IMR-90 (cell line): ENCODE measurements around the gene NUCB2. TPM values are rescaled to one million over a fixed set of nuclear protein-coding genes. Genes with fewer than 3 reads are reported as not detected.

Experiments used
- ATAC-seq: fragments of 200-7000 bp; cut with Tn5 transposase; 2 replicates; pipeline ENCODE4 v1.9.1; 2020; ENCODE audit warnings: low read depth, mild to moderate bottlenecking, moderate library complexity
- BruUV-seq: library from RNA; stranded (reverse); fragments of 400-500 nt; replicated peaks from 2 replicates; lab custom pipeline; 2021; lab: Mats Ljungman, UMichigan
- CTCF ChIA-PET: fragments of 300-600 bp; formaldehyde crosslinking; extraction: SDS; loops from one replicate; lab custom pipeline; 2021; ENCODE audit warnings: antibody characterized with exemption; lab: Yijun Ruan, JAX
- POLR2A ChIA-PET: fragments of 300-600 bp; sonication (Branson Sonifier 250); formaldehyde crosslinking; loops from one replicate; lab custom pipeline; 2022; ENCODE audit warnings: antibody characterized with exemption; ENCODE audit not compliant: unreplicated experiment; lab: Charles Lee
- DNase-seq: peaks from one replicate; pipeline ENCODE4 v3.0.0; 2013
- H2AFZ ChIP-seq: replicated peaks from 2 replicates; pipeline ENCODE3; 2013; ENCODE audit warnings: low read length, mild to moderate bottlenecking; ENCODE audit not compliant: poor library complexity
- H2AK5ac ChIP-seq: 2 replicates; pipeline ENCODE4 v1.6.1; 2013; ENCODE audit warnings: low read depth, low read length, inconsistent platforms
- H2AK9ac ChIP-seq: replicated peaks from 2 replicates; pipeline ENCODE3; 2013; ENCODE audit warnings: mild to moderate bottlenecking, low read depth, low read length, moderate library complexity; ENCODE audit not compliant: poor library complexity
- H2BK120ac ChIP-seq: 2 replicates; pipeline ENCODE4 v1.6.1; 2013; ENCODE audit warnings: low read depth, low read length, inconsistent platforms
- H2BK15ac ChIP-seq: 3 replicates; pipeline ENCODE4 v1.6.1; 2013; ENCODE audit warnings: low read depth, low read length, inconsistent platforms
- H2BK20ac ChIP-seq: 2 replicates; pipeline ENCODE4 v1.6.1; 2013; ENCODE audit warnings: low read depth, mild to moderate bottlenecking, inconsistent platforms, low read length, moderate library complexity
- H2BK5ac ChIP-seq: 2 replicates; pipeline ENCODE4 v1.6.1; 2013; ENCODE audit warnings: mild to moderate bottlenecking, low read depth, low read length, inconsistent platforms; ENCODE audit not compliant: poor library complexity, severe bottlenecking
- H3K14ac ChIP-seq: replicated peaks from 2 replicates; pipeline ENCODE4 v1.6.1; 2013; ENCODE audit warnings: low read depth, low read length, inconsistent platforms
- H3K18ac ChIP-seq: 2 replicates; pipeline ENCODE4 v1.6.1; 2013; ENCODE audit warnings: low read depth, low read length, control low read depth
- H3K23ac ChIP-seq: 2 replicates; pipeline ENCODE4 v1.6.1; 2013; ENCODE audit warnings: low read depth, low read length, inconsistent platforms
- H3K27ac ChIP-seq: 2 replicates; pipeline ENCODE4 v1.5.1; 2013; ENCODE audit warnings: mild to moderate bottlenecking, control low read depth, low read length; ENCODE audit not compliant: insufficient read depth
- H3K27me3 ChIP-seq: 2 replicates; pipeline ENCODE4 v1.6.1; 2013; ENCODE audit warnings: low read length; ENCODE audit not compliant: control insufficient read depth, insufficient read depth
- H3K36me3 ChIP-seq: 2 replicates; pipeline ENCODE4 v1.6.1; 2013; ENCODE audit warnings: low read length, mixed read lengths; ENCODE audit not compliant: control insufficient read depth, insufficient read depth
- H3K4ac ChIP-seq: 2 replicates; pipeline ENCODE4 v1.6.1; 2013; ENCODE audit warnings: low read depth, low read length, inconsistent platforms
- H3K4me1 ChIP-seq: 2 replicates; pipeline ENCODE4 v1.6.1; 2013; ENCODE audit warnings: low read length, mixed read lengths; ENCODE audit not compliant: control insufficient read depth, insufficient read depth
- H3K4me2 ChIP-seq: 2 replicates; pipeline ENCODE4 v1.6.1; 2013; ENCODE audit warnings: low read depth, mild to moderate bottlenecking, control low read depth, low read length, moderate library complexity
- H3K4me3 ChIP-seq: 2 replicates; pipeline ENCODE4 v1.5.1; 2013; ENCODE audit warnings: low read depth, mild to moderate bottlenecking, control low read depth, low read length, moderate library complexity; ENCODE audit not compliant: insufficient read depth
- H3K56ac ChIP-seq: 2 replicates; pipeline ENCODE4 v1.6.1; 2013; ENCODE audit warnings: low read length, inconsistent platforms; ENCODE audit not compliant: insufficient read depth; ENCODE audit errors: extremely low read depth
- H3K79me1 ChIP-seq, 2 experiments: 2 replicates each; pipeline ENCODE4 v1.6.1; 2013; ENCODE audit warnings: low read length in 2 of 2, inconsistent platforms in 1 of 2, low read depth in 1 of 2
- H3K9ac ChIP-seq: 2 replicates; pipeline ENCODE4 v1.6.1; 2013; ENCODE audit warnings: low read depth, low read length, control low read depth
- H3K9me1 ChIP-seq: 2 replicates; pipeline ENCODE4 v1.6.1; 2013; ENCODE audit warnings: low read length, inconsistent platforms; ENCODE audit not compliant: insufficient read depth
- H3K9me3 ChIP-seq: 2 replicates; pipeline ENCODE4 v1.6.1; 2013; ENCODE audit warnings: low read length; ENCODE audit not compliant: control insufficient read depth, insufficient read depth
- H4K20me1 ChIP-seq: 2 replicates; pipeline ENCODE4 v1.6.1; 2013; ENCODE audit warnings: low read length, inconsistent platforms; ENCODE audit not compliant: insufficient read depth
- H4K5ac ChIP-seq: 2 replicates; pipeline ENCODE4 v1.6.1; 2013; ENCODE audit warnings: mild to moderate bottlenecking, low read depth, low read length, control low read depth
- H4K8ac ChIP-seq, 2 experiments: 2 replicates each; pipeline ENCODE4 v1.6.1; 2013; ENCODE audit warnings: low read depth in 2 of 2, low read length in 2 of 2, control low read depth in 1 of 2, inconsistent platforms in 1 of 2
- H4K91ac ChIP-seq: 2 replicates; pipeline ENCODE4 v1.6.1; 2013; ENCODE audit warnings: low read depth, low read length, inconsistent platforms; ENCODE audit not compliant: insufficient read depth
- BHLHE40 ChIP-seq: fragments of 150-350 bp; IDR thresholded peaks from 2 replicates; pipeline ENCODE4 v1.6.1; 2016; ENCODE audit warnings: mild to moderate bottlenecking, low read depth, low read length
- CEBPB ChIP-seq: IDR thresholded peaks from 2 replicates; pipeline ENCODE4 v1.6.1; 2012; ENCODE audit warnings: low read depth, low read length, improper control_type of control experiment
- CHD1 ChIP-seq: IDR thresholded peaks from 2 replicates; pipeline ENCODE4 v1.6.1; 2012; ENCODE audit warnings: low read depth, low read length, improper control_type of control experiment
- ELK1 ChIP-seq: fragments of 150-350 bp; IDR thresholded peaks from 2 replicates; pipeline ENCODE4 v1.6.1; 2016; ENCODE audit warnings: low read depth, mild to moderate bottlenecking, low read length, moderate library complexity, borderline replicate concordance
- FOS ChIP-seq: fragments of 150-350 bp; IDR thresholded peaks from 2 replicates; pipeline ENCODE4 v1.6.1; 2016; ENCODE audit warnings: low read depth, low read length
- MAFK ChIP-seq: IDR thresholded peaks from 2 replicates; pipeline ENCODE4 v1.6.1; 2012; ENCODE audit warnings: low read depth, low read length, improper control_type of control experiment
- MAZ ChIP-seq: IDR thresholded peaks from 2 replicates; pipeline ENCODE4 v1.6.1; 2012; ENCODE audit warnings: low read depth, mild to moderate bottlenecking, low read length, improper control_type of control experiment, moderate library complexity, borderline replicate concordance
- MXI1 ChIP-seq: IDR thresholded peaks from 2 replicates; pipeline ENCODE4 v1.6.1; 2012; ENCODE audit warnings: low read depth, mild to moderate bottlenecking, low read length, moderate library complexity, borderline replicate concordance
- NFE2L2 ChIP-seq: fragments of 150-350 bp; IDR thresholded peaks from 2 replicates; pipeline ENCODE4 v1.6.1; 2016; ENCODE audit warnings: low read depth, mild to moderate bottlenecking, low read length
- POLR2A ChIP-seq: IDR thresholded peaks from 2 replicates; pipeline ENCODE4 v1.6.1; 2012; ENCODE audit warnings: mild to moderate bottlenecking, low read depth, low read length
- RAD21 ChIP-seq: IDR thresholded peaks from 2 replicates; pipeline ENCODE4 v1.6.1; 2012; ENCODE audit warnings: low read length, improper control_type of control experiment
- RCOR1 ChIP-seq: IDR thresholded peaks from 2 replicates; pipeline ENCODE4 v1.6.1; 2012; ENCODE audit warnings: mild to moderate bottlenecking, low read length, improper control_type of control experiment; ENCODE audit not compliant: insufficient replicate concordance
- SMC3 ChIP-seq: fragments of 150-350 bp; IDR thresholded peaks from 2 replicates; pipeline ENCODE4 v1.6.1; 2016; ENCODE audit warnings: low read depth, mild to moderate bottlenecking, antibody characterized with exemption, low read length, moderate library complexity
- USF2 ChIP-seq: fragments of 150-350 bp; IDR thresholded peaks from 2 replicates; pipeline ENCODE4 v1.6.1; 2017; ENCODE audit warnings: mild to moderate bottlenecking, antibody characterized with exemption, low read length, low read depth
- WGBS, 2 experiments: methylation state at CpG; one replicate each; pipeline versions ENCODE4 v1.1.5 to v1.1.7; 2013; ENCODE audit warnings: missing lambda C conversion rate in 2 of 2; ENCODE audit not compliant: insufficient read length in 1 of 2; ENCODE audit errors: extremely low coverage in 2 of 2; 5-methylcytosine and 5-hydroxymethylcytosine counted together
- dilution Hi-C: fragments of 300-500 bp; cut with HindIII; formaldehyde crosslinking; loops from one replicate; pipeline ENCODE4 v1.14.3; 2018; ENCODE audit warnings: low sequenced_read_pairs; ENCODE audit not compliant: unreplicated experiment
- in situ Hi-C: fragments of 300-500 bp; cut with MboI; formaldehyde crosslinking; loops from 3 replicates; pipeline ENCODE4 v1.14.3; 2019; ENCODE audit warnings: low sequenced_read_pairs, inconsistent platforms, mixed read lengths
- intact Hi-C: fragments of 100-400 bp; cut with micrococcal nuclease; formaldehyde crosslinking; loops from 2 replicates; pipeline ENCODE4 v1.10.0; 2022
- polyA plus RNA-seq, 3 experiments: library from polyadenylated mRNA; depleted of rRNA; stranded (reverse); fragments of >200 nt; gene quantifications; 2 replicates each; pipeline ENCODE4 v1.2.3, GENCODE V29; 2012; ENCODE audit warnings: low replicate concordance in 1 of 3
- total RNA-seq: library from RNA; depleted of rRNA; stranded (reverse); fragments of >200 nt; gene quantifications from 2 replicates; pipeline ENCODE4 v1.2.3, GENCODE V29; 2012

The NUCB2 gene
- total and polyA plus RNA-seq, 2 of the 4 experiments (the other 2 are of a cell fraction), result 52.7 to 55.4 TPM

- Histone ChIP-seq H4K91ac (no peak overlapping the region), H3K79me1 (no peaks in the 10 kb centered on the region; a peak in 1 of 4 replicates), H4K20me1 (no peaks in the 10 kb centered on the region), H2BK20ac (no peak overlapping the region), H2AK9ac (no peak overlapping the region), H2AK5ac (no peak overlapping the region), H2AFZ (no peak overlapping the region), H3K23ac (no peak overlapping the region), H3K36me3 (peaks cover 3% of the 10 kb centered on the region), H3K4me2 (no peak overlapping the region), H3K27me3 (no peaks in the 10 kb centered on the region), H3K9me3 (no peaks in the 10 kb centered on the region), H2BK15ac (no peak overlapping the region), H3K27ac (no peak overlapping the region), H3K4ac (no peak overlapping the region), H3K9me1 (no peaks in the 10 kb centered on the region), H3K14ac (no peak overlapping the region), H3K4me1 (no peaks in the 10 kb centered on the region), H2BK120ac (no peak overlapping the region), H3K4me3 (no peak overlapping the region), H3K56ac (no peak overlapping the region), H4K8ac (no peak overlapping the region), H3K9ac (no peak overlapping the region), H2BK5ac (no peak overlapping the region), H3K18ac (no peak overlapping the region), H4K5ac (no peak overlapping the region)
- TF ChIP-seq FOS (no peak), USF2 (no peak), POLR2A (no peak), RAD21 (no peak), CHD1 (no peak), MAFK (no peak), MXI1 (no peak), ELK1 (no peak), MAZ (no peak), CEBPB (no peak), SMC3 (no peak), NFE2L2 (no peak), RCOR1 (no peak), BHLHE40 (no peak)
- no peak for DNase-seq
- ChIA-PET POLR2A (no interaction called here), CTCF (no interaction called here)
- intact Hi-C loops (no loop called here), in situ Hi-C loops (no loop called here), dilution Hi-C loops (no loop called here)
- ATAC-seq, result no peak
- WGBS, 2 experiments, result no CpG with 5 or more reads among the region's 4 CpGs
- no TSS peak for BruUV-seq
Measured at GRCh38 chr11:17287058-17287457, 10.5 kb downstream of the NUCB2 start.
